Activated naive CD8-positive, alpha-beta T cell treated with anti-CD3 and anti-CD28 coated beads, Interleukin-2, amount 50 U/mL, for 24 hours (primary cell): ENCODE measurements around the gene PKNOX1.
A peak's percentile ranks its signal among the peaks of the same experiment; 100 is the strongest.
"Not testable (repeated sequence)": the region's sequence is repeated elsewhere in the genome, so short reads cannot be mapped to it uniquely, and the experiment has no call there.

ENCODE experiments used
- ATAC-seq: fragments of 150-1000 bp; cut with Tn5 transposase; one replicate; pipeline ENCODE4 v1.10.0; 2021
- DNase-seq: peaks from one replicate; pipeline ENCODE4 v3.0.0; 2021
- H3K27ac Mint-ChIP-seq: one replicate; pipeline ENCODE4 v1.8.0; 2021; ENCODE audit warnings: mild to moderate bottlenecking, mixed read lengths
- H3K27me3 Mint-ChIP-seq: one replicate; pipeline ENCODE4 v1.8.0; 2021; ENCODE audit warnings: mixed read lengths
- H3K36me3 Mint-ChIP-seq: one replicate; pipeline ENCODE4 v1.8.0; 2021; ENCODE audit warnings: low read depth, mixed read lengths
- H3K4me1 Mint-ChIP-seq: one replicate; pipeline ENCODE4 v1.8.0; 2021; ENCODE audit warnings: mixed read lengths
- H3K4me3 Mint-ChIP-seq: one replicate; pipeline ENCODE4 v1.8.0; 2021; ENCODE audit warnings: mild to moderate bottlenecking, moderate library complexity, mixed read lengths
- H3K9me3 Mint-ChIP-seq: one replicate; pipeline ENCODE4 v1.8.0; 2021; ENCODE audit warnings: mixed read lengths

The PKNOX1 gene

DNA sequence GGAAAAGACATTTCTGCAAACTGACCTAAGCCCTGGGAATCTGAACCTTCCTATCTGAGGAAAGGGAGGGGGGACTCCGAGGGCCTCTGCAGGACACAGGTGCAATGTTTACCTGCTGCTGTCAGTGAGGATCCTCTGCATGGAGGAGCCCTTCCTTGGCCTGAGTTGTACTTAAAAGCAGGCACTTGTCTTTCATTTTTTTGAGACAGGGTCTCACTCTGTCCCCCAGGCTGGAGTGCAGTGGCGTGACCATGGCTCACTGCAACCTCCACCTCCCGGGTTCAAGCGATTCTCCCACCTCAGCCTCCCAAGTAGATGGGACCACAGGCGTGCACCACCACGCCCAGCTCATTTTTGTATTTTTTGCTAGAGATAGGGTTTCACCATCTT is 35.8 kb upstream of the PKNOX1 start:
- ATAC-seq, DNase-seq, H3K9me3 Mint-ChIP-seq: not testable (repeated sequence)

DNA sequence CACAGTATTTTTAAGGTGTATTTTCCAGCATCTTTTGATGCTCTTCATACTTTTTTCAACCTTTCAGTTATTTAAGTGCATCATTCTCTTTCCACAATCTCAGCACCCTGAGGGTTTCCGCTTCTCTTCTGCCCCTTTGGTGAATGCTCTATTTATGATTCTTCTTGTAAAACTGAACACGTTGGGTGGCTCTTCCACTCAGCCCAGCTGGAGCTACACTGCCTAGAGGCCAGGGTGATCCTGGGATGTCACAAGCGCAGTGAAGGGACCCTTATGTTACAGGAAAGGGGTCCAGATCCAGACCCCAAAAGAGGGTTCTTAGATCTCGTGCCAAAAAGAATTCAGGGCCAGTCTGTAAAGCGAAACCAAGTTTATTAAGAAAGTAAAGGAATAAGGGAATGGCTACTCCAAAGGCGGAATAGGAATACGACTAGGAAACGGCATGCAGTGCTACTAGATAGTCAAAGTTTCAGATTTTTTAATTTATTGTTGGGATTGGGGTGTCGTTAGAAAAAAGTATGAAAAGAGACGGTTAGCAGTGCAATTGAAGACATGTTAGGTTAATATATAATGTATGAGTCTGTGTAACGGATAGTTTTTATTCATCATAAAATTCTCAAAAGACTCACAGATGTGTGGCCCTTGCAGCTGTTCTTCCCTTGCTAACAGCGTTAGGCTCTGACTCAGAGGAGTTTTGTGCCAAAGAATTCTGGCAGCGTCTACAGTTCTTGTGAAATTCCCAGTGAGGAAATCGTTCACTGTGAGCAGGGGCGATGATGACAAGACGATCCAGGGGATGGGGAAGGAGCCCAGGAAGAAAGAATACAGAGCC is 34.6 kb upstream of the PKNOX1 start:
- no peak for ATAC-seq
- H3K36me3 Mint-ChIP-seq = no peaks in the 10 kb centered on the region
- no peak overlapping the region for H3K27ac Mint-ChIP-seq
- no peak for DNase-seq
- H3K27me3 Mint-ChIP-seq = no peaks in the 10 kb centered on the region
- no peaks in the 10 kb centered on the region for H3K9me3 Mint-ChIP-seq
- H3K4me3 Mint-ChIP-seq = no peak overlapping the region
- H3K4me1 Mint-ChIP-seq = no peaks in the 10 kb centered on the region

More for the DNA sequence above, 35.8 kb upstream of the PKNOX1 start:
- H3K36me3 Mint-ChIP-seq, H3K4me1 Mint-ChIP-seq, H3K4me3 Mint-ChIP-seq, H3K27me3 Mint-ChIP-seq, H3K27ac Mint-ChIP-seq: not testable (repeated sequence)

DNA sequence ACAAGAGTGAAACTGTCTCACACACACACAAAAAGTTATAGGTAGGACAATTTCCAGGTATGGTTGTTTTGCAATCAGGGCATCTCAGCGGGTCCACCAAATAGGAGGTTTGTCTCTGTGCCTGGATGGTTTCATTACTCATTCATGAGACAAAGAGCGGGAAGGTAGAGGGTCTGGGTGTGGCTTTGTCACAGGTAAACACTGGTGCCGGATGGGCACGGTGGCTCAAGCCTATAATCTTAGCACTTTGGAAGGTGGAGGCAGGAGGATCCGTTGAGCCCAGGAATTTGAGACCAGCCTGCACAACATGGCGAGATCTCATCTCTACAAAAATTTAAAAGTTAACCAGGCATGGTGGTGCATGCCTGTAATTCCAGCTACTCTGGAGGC is 32.7 kb upstream of the PKNOX1 start:
- H3K27ac Mint-ChIP-seq = no peak overlapping the region
- H3K4me1 Mint-ChIP-seq = no peaks in the 10 kb centered on the region
- ATAC-seq = no peak
- DNase-seq = no peak
- no peaks in the 10 kb centered on the region for H3K27me3 Mint-ChIP-seq
- H3K4me3 Mint-ChIP-seq = no peak overlapping the region
- no peaks in the 10 kb centered on the region for H3K36me3 Mint-ChIP-seq
- no peaks in the 10 kb centered on the region for H3K9me3 Mint-ChIP-seq

DNA sequence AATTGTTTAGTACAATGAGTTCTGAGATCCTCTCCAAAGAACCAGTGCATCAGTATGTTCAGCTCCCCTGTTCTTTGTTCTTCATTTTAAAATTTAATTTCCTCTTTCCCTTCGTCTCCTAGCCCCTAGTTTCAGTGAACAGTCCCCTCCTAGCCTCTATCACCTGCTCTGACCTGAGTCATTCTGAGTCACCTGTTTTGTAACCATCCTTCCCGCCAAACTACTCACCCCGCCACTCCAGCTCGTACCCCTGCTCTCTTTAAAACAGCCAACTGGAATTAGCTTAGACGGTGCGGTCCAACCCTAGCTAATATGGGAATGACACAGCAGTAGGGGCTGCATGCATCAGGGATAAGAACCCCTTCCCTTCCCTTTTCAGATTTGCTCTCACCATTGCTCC is 32.1 kb upstream of the PKNOX1 start:
- ATAC-seq (no peak), DNase-seq (no peak)
- Mint-ChIP-seq H3K9me3 (no peaks in the 10 kb centered on the region), H3K4me3 (no peak overlapping the region), H3K27ac (no peak overlapping the region), H3K36me3 (no peaks in the 10 kb centered on the region), H3K27me3 (no peaks in the 10 kb centered on the region), H3K4me1 (no peaks in the 10 kb centered on the region)

DNA sequence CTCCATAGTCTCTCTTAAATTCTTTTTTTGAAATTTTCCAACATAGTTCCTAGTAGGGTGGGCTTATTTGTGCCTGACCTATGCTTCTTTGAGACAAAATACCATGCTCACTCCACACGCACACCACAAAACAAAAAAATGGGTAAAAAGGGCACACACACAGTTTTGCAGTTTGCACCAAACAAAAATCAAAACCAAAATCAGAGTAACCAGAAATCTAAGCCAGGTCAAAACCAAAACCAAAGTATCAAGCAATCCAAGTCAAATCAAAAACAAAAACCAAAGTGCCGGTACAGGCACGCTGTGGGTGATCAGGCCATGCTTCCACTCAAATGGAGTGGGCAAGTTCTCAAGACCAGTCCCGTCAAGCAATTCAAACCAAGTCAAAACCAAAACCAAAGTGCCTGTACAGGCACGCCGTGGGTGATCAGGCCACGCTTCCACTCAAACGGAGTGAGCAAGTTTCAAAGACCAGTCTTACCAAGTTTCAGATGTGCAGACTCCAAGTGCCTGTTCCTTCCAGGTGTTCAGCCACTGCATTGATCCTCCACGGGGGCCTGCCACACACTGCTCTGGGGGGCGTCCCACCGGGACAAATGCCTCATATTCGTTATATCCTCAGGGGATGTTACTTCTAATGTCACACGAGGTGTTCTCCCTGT is 25.1 kb upstream of the PKNOX1 start:
- H3K4me1 Mint-ChIP-seq, H3K36me3 Mint-ChIP-seq, DNase-seq, H3K27ac Mint-ChIP-seq, ATAC-seq, H3K4me3 Mint-ChIP-seq, H3K9me3 Mint-ChIP-seq, H3K27me3 Mint-ChIP-seq: not testable (repeated sequence)

DNA sequence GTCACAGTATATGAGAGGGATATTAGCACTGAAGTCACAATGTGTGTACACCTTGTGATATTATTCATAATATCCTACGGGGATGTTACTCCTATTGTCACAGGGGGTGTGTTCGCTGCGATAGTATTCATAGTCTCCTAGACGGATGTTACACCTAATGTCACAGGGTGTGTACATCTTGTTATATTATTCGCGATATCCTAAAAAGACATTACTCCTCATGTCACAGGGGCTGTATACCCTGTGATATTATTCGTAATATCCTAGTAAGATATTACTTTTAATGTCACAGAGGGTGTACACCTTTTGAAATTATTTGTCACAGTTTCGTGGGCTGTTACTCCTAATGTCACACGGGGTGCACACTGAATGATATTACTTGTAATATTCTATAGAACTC is 23.2 kb upstream of the PKNOX1 start:
- not testable (repeated sequence) for H3K27me3 Mint-ChIP-seq, H3K4me3 Mint-ChIP-seq, H3K4me1 Mint-ChIP-seq, DNase-seq, H3K27ac Mint-ChIP-seq, ATAC-seq, H3K36me3 Mint-ChIP-seq, H3K9me3 Mint-ChIP-seq

DNA sequence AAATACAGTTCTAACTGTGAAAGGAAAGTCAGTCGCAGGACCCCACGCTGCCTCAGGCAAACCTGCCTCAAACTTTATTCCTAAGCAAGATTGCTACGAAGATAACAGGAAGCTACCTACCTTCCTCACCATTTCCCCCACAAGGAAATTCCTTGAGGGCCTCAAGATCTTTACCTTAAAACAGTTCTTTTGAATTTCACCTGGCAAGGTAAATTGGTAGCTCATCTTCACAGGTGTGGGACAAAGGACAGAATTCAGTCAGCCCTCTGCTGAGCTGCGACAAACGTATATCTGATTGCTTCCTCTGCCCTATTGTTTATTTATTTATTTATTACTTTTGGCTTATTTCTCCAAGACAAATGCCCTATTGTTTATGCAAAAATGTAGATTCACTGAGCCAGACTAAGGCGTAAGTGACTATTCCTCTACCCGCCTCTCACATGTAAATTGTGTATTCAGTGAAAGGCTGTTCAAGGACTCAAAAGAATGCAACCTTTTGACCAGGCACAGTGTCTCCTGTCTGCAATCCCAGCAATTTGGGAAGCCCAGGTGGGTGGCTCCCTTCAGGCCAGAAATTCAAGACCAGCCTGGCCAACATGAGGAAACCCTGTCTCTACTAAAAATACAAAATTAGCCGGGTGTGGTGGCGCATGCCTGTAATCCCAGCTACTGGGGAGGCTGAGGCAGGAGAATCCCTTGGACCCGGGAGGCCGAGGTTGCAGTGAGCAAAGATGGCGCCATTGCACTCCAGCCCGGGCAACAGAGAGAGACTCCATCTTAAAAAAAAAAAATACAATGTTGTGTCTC is 17.3 kb upstream of the PKNOX1 start:
- H3K27ac Mint-ChIP-seq = no peak overlapping the region
- no peaks in the 10 kb centered on the region for H3K9me3 Mint-ChIP-seq
- peaks cover 2% of the 10 kb centered on the region for H3K4me1 Mint-ChIP-seq
- DNase-seq = no peak
- H3K36me3 Mint-ChIP-seq = no peaks in the 10 kb centered on the region
- no peak overlapping the region for H3K4me3 Mint-ChIP-seq
- ATAC-seq = peak; percentile 100
- H3K27me3 Mint-ChIP-seq = no peaks in the 10 kb centered on the region

DNA sequence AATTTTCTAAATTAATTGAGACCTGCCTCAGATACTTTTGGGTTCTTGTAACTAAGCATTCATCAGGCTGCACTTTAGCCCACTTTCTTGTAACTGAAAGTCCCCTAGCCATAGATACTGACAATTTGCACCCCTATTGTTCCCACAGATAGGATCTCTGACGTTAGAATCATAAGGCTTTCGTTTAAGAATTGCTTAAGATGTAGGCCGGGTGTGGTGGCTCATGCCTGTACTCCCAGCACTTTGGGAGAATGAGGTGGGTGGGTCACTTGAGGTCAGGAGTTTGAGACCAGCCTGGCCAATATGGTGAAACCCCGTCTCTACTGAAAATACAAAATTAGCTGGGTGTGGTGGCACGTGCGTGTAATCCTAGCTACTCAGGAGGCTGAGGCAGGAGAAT is 16.2 kb upstream of the PKNOX1 start:
- H3K27me3 Mint-ChIP-seq, H3K27ac Mint-ChIP-seq, ATAC-seq, H3K36me3 Mint-ChIP-seq, DNase-seq, H3K9me3 Mint-ChIP-seq, H3K4me3 Mint-ChIP-seq, H3K4me1 Mint-ChIP-seq: not testable (repeated sequence)

DNA sequence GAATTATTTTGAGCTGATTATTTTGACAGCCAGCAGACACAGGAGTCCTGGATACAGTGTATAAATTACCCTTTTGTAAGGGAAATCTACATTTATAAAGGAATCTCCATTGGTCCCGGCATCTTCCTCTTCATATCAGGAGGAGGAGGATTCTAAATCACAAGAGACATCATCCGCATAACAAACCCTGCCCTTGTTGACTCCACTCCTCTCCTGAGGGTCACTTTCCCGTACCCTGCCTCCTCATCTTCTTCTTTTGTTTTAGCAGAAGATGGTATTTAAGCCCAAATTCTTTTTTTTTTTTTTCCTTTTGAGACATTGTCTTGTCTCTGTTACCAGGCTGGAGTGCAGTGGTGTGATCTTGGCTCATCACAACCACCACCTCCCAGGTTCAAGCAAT is 14.6 kb upstream of the PKNOX1 start:
- no peak overlapping the region for H3K27ac Mint-ChIP-seq

DNA sequence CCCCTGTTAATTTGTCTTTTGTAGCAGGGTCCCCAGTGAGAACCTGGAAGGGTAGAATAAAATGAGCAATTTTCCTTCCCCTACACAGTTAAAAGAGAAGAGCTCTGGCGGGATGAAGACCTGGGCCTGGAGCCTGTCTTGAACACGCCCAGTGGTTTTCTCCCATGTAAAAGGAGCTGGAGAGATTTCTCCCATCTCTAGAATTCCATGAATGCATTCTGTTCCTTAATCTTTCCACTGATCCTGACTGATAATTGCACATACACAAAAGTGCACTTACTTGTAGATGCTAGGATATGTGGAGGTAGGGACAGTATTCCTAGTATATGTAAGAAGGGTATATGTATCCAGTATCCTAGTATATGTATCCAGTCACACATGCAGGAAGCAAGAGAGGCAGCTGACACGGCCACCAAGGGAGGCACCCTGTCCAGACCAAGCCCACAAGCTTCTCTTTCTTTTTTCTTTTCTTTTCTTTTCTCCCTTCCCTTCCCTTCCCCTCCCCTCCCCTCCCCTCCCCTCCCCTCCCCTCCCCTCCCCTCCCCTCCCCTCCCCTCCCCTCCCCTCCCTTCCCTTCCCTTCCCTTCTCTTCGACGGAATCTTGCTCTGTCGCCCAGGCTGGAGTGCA is 11.9 kb upstream of the PKNOX1 start:
- Mint-ChIP-seq H3K4me3 (no peak overlapping the region), H3K36me3 (no peaks in the 10 kb centered on the region), H3K9me3 (no peaks in the 10 kb centered on the region), H3K27me3 (no peaks in the 10 kb centered on the region), H3K27ac (no peak overlapping the region), H3K4me1 (peaks cover 2% of the 10 kb centered on the region)
- ATAC-seq (no peak), DNase-seq (no peak)

More for the DNA sequence above, 14.6 kb upstream of the PKNOX1 start:
- ATAC-seq = no peak
- Mint-ChIP-seq H3K9me3 (no peaks in the 10 kb centered on the region), H3K27me3 (no peaks in the 10 kb centered on the region), H3K4me3 (no peak overlapping the region), H3K4me1 (peaks cover 2% of the 10 kb centered on the region), H3K36me3 (no peaks in the 10 kb centered on the region)
- no peak for DNase-seq

DNA sequence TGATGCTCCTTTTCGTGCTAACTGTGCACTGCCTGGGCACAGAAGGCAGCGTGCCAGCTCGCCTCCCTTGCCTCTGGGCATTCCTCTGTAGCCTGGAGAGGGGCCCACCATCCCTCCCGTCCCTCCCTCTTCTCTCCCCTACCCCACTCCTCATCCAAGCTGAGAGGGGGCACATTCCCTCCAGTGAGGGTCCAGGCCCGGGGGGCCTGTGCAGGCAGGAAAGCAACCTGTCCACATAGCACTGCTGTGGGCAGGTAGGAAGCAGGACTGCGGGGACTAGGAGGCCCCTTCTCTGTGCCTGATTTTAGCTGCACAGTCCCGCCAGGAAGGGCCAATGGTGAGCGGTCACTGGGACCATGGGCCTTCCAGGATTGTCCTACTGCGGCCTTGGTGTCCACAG is 10.3 kb upstream of the PKNOX1 start:
- Mint-ChIP-seq H3K36me3 (no peaks in the 10 kb centered on the region), H3K4me1 (no peaks in the 10 kb centered on the region)

DNA sequence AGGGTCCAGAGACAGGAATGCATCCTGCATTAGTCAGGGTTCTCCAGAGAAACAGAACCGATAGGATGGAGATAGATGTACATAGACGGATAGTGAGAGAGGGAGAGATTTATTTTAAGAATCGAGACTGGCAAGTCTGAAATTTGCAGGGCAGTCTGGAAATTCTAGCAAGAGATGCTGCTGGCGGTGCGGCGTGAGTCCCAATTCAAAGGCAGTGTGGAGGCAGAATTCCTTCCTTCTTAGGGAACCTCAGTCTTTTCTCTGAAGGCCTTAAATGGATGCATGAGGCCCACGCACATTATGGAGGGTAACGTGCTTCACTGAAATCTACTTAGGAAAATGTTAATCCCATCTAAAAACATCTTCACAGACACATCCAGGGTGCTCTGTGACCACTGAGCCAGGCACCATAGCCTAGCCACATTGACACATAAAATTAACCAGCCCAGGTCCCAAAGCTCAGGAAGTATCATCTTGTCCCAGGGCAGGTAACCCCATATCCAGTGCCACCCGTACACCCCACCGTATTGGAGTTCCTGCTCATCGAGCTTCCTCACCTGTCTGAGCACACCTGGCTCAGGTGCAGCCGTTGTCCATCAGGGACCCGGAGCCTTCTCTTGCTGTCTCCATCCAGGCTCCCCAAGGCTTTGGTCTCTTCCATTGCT is 9.7 kb upstream of the PKNOX1 start:
- Mint-ChIP-seq H3K27me3 (no peaks in the 10 kb centered on the region), H3K9me3 (no peaks in the 10 kb centered on the region), H3K36me3 (no peaks in the 10 kb centered on the region), H3K4me3 (no peak overlapping the region), H3K27ac (no peak overlapping the region), H3K4me1 (no peaks in the 10 kb centered on the region)
- ATAC-seq (no peak), DNase-seq (no peak)

More for the DNA sequence above, 10.3 kb upstream of the PKNOX1 start:
- Mint-ChIP-seq H3K27ac (no peak overlapping the region), H3K4me3 (no peak overlapping the region), H3K9me3 (no peaks in the 10 kb centered on the region), H3K27me3 (no peaks in the 10 kb centered on the region)
- DNase-seq = no peak
- no peak for ATAC-seq

DNA sequence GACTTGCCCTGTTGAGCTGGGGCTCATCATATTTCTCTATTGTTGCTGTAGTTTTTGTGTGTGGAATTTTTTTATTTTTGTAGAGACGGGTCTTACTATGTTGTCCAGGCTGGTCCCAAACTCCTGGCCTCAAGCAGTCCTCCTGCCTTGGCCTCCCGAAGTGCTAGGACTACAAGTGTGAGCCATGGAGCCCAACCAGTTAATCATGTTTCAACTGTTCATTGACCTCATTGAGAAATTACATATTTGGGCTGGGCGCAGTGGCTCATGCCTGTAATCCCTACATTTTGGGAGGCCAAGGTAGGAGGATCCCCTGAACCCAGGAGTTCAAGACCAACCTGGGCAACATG is 9.2 kb upstream of the PKNOX1 start:
- Mint-ChIP-seq H3K36me3 (no peaks in the 10 kb centered on the region), H3K9me3 (no peaks in the 10 kb centered on the region), H3K4me1 (no peaks in the 10 kb centered on the region), H3K27me3 (no peaks in the 10 kb centered on the region), H3K27ac (no peak overlapping the region), H3K4me3 (no peak overlapping the region)
- ATAC-seq (no peak), DNase-seq (no peak)

DNA sequence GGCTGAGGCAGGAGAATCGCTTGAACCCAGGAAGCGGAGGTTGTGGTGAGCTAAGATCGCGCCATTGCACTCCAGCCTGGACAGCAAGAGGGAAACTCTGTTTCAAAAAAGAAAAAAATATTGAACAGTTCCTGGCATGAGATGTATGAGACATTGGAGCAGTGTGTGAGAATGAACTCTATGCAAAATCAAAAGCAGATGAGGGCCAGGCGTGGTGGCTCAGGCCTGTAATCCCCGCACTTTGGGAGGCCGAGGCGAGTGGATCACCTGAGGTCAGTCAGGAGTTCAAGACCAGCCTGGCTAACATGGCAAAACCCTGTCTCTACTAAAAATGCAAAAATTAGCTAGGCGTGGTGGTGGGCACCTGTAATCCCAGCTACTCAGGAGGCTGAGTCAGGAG is 6.7 kb upstream of the PKNOX1 start:
- ATAC-seq, H3K27ac Mint-ChIP-seq, H3K4me1 Mint-ChIP-seq, H3K36me3 Mint-ChIP-seq, DNase-seq, H3K4me3 Mint-ChIP-seq, H3K27me3 Mint-ChIP-seq, H3K9me3 Mint-ChIP-seq: not testable (repeated sequence)
